Measurements from ENCODE around the gene TIMMDC1.

- TF ChIP-seq, protein P1, sequence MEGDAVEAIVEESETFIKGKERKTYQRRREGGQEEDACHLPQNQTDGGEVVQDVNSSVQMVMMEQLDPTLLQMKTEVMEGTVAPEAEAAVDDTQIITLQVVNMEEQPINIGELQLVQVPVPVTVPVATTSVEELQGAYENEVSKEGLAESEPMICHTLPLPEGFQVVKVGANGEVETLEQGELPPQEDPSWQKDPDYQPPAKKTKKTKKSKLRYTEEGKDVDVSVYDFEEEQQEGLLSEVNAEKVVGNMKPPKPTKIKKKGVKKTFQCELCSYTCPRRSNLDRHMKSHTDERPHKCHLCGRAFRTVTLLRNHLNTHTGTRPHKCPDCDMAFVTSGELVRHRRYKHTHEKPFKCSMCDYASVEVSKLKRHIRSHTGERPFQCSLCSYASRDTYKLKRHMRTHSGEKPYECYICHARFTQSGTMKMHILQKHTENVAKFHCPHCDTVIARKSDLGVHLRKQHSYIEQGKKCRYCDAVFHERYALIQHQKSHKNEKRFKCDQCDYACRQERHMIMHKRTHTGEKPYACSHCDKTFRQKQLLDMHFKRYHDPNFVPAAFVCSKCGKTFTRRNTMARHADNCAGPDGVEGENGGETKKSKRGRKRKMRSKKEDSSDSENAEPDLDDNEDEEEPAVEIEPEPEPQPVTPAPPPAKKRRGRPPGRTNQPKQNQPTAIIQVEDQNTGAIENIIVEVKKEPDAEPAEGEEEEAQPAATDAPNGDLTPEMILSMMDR (IDR thresholded peaks at IDR 0.05 in 2 of 3, conservative IDR thresholded peaks at IDR 0.05 in 1 of 3; ENCODE audit: insufficient read depth in 2 of 3, low read depth in 1 of 3, low read length in 3 of 3), result no peak
- TF ChIP-seq ZNF655 (CRISPR knock-in tag; IDR thresholded peaks at IDR 0.05) (no peak), YY1 (IDR thresholded peaks at IDR 0.05; ENCODE audit: borderline replicate concordance in 1 of 3, control insufficient read depth in 1 of 3, extremely low read depth in 1 of 3, insufficient read depth in 3 of 3, insufficient read length in 1 of 3, insufficient replicate concordance in 2 of 3, low read depth in 1 of 3, low read length in 2 of 3) (no peak), NRF1 (conservative IDR thresholded peaks at IDR 0.05 in 1 of 2, IDR thresholded peaks at IDR 0.05 in 1 of 2) (no peak), BRCA1 (IDR thresholded peaks at IDR 0.05) (no peak), BRCA1 (CRISPR knock-in tag; IDR thresholded peaks at IDR 0.05) (no peak)
Observed at GRCh38 chr3:119510690-119511089, 12.3 kb downstream of the TIMMDC1 start.
